ENCODE data around the gene WIPF1.

DNA sequence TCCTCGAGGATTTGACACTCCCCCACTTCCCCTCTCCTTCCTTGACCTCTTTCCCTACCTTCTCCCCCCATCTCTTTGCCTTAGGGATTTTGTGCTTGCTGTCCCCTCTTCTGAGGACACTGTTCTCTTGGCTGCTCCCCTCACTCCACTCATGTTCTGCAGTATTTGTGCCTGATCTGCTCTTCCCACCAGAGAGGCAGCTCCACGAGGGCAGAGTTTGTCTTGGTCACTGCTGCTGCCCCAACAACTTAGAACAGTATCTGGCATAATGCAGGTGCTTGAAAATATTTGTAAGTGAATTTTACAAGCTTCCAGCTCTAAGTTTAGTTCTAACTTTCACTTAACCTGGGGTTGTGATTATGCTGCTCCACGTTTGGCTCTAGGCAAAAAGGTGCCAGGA, 10.0 kb upstream of the WIPF1 start:
- TF ChIP-seq, protein P1, sequence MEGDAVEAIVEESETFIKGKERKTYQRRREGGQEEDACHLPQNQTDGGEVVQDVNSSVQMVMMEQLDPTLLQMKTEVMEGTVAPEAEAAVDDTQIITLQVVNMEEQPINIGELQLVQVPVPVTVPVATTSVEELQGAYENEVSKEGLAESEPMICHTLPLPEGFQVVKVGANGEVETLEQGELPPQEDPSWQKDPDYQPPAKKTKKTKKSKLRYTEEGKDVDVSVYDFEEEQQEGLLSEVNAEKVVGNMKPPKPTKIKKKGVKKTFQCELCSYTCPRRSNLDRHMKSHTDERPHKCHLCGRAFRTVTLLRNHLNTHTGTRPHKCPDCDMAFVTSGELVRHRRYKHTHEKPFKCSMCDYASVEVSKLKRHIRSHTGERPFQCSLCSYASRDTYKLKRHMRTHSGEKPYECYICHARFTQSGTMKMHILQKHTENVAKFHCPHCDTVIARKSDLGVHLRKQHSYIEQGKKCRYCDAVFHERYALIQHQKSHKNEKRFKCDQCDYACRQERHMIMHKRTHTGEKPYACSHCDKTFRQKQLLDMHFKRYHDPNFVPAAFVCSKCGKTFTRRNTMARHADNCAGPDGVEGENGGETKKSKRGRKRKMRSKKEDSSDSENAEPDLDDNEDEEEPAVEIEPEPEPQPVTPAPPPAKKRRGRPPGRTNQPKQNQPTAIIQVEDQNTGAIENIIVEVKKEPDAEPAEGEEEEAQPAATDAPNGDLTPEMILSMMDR (IDR thresholded peaks at IDR 0.05), result no peak
- TF ChIP-seq POLR2A (IDR thresholded peaks at IDR 0.05), result no peak
- TF ChIP-seq POLR2AphosphoS5 (IDR thresholded peaks at IDR 0.05), result no peak
